ENCODE data around the gene HRNR.

GRCh38 chr1:152182944-152183361 is 41.0 kb downstream of the HRNR start:
- TF ChIP-seq REST (IDR thresholded peaks at IDR 0.05; ENCODE audit: borderline replicate concordance) (no peak), EP300 (conservative IDR thresholded peaks at IDR 0.05; ENCODE audit: poor library complexity, severe bottlenecking) (no peak), CTCF (IDR thresholded peaks at IDR 0.05; ENCODE audit: poor library complexity, severe bottlenecking) (no peak), TAF1 (IDR thresholded peaks at IDR 0.05; ENCODE audit: low read depth) (no peak), EZH2 (IDR thresholded peaks at IDR 0.05; ENCODE audit: borderline replicate concordance, insufficient read depth, low read length, poor library complexity, severe bottlenecking) (no peak), POLR2AphosphoS5 (IDR thresholded peaks at IDR 0.05) (no peak)

Measured in neural cell (in vitro differentiated cells).